Posterior vena cava (tissue), 2 donors: ENCODE measurements around the gene STXBP1. TPM values are rescaled to one million over a fixed set of nuclear protein-coding genes. Genes with fewer than 3 reads are reported as not detected.

Experiments
- DNase-seq: peaks from one replicate; pipeline ENCODE4 v3.0.0-alpha.2; 2020; ENCODE audit warnings: low spot score
- intact Hi-C, 2 donors: fragments of 100-400 bp; cut with DNase I; formaldehyde crosslinking; loops; one replicate each; pipeline versions ENCODE4 v1.14.1 to v1.14.2; 2022 to 2023
- long read RNA-seq, 2 donors: library from polyadenylated mRNA; unstranded; transcript quantifications; one replicate each; pipeline ENCODE4 v2.0.0, GENCODE V29; 2020 to 2021
- total RNA-seq, 2 donors: library from RNA; stranded (reverse); fragmentation: NEBNext Ultra II Directional; extraction: Animal tissue kit (Norgen Biotek cat#: 25700); gene quantifications; one replicate each; pipeline ENCODE4 v1.2.1, GENCODE V29; 2021
- donor health status: DM: yes; HTN: yes; CAD: no.
- donor health status: DM: yes; HTN: yes; CAD: no.

STXBP1 gene
- 10 to 100 TPM; 69.4 to 80.3 TPM for total RNA-seq
- long read RNA-seq, donor 1, partial matches to known transcripts = 3 of 6 reads
- long read RNA-seq, donor 1, other reads (novel, unspliced or antisense) = 1 of 6 reads
- long read RNA-seq, donor 2, partial matches to known transcripts = 9 of 19 reads
- long read RNA-seq, donor 2, other reads (novel, unspliced or antisense) = 3 of 19 reads

- peak; percentile 95 for DNase-seq
- intact Hi-C loops = no loop called here
Observed at GRCh38 chr9:127611899-127612790, at the start of gene STXBP1. Gene STXBP1 (plus strand): TSS chr9:127612277. CDS start chr9:127612404, 127 bp downstream.

- intact Hi-C loops = no loop called here
- no peak for DNase-seq
Observed at GRCh38 chr9:127562279-127562796, 49.7 kb upstream of the STXBP1 start.

DNA sequence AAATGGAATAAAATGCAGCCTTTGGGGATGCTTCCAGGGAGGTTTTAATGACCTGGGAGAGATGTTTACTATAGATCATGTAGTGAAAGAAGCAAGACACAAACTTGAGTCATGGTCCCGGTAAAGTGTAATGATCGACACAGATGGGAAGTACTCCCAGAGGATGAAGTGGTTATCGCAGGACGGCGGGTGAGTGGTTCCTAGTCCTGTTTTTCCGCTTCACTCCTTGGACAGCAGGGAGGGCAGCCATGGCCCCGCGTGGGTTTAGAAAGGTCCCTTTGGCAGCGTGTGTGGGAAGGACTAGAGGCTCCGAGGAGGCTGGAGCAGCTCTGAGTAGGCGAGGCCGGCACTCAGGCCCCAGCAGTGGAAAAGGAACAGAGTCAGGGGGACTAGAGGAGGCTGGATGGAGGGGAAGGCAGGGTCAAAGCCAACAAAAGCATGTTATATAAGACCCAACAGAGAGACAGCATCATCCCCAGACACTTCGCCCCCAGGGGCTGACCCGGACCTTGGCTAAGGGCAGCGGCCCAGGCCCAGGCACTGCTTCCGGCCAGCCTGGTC is 49.2 kb upstream of the STXBP1 start:
- intact Hi-C loops = no loop called here
- no peak for DNase-seq

- DNase-seq = no peak
- intact Hi-C loops = no loop called here
Observed at GRCh38 chr9:127563579-127563978, 48.5 kb upstream of the STXBP1 start.

DNA sequence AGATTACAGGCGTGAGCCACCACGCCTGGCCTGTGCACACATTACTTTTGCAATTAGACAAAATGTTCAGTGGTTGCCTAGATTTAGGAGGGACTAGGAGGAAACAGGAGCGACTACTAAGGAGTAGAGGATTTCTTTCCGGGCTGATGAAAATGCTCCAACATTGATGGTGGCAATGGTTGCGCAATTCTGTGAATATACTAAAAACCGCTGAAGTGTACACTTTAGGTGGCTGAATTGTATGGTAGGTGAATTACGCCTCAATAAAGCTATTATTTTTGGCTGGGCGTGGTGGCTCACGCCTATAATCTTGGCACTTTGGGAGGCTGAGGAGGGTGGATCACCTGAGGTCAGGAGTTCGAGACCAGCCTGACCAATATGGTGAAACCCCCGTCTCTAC is 46.8 kb upstream of the STXBP1 start:
- DNase-seq = no peak
- intact Hi-C loops = loop anchor here (2.0 to 5.0 kb wide), 2 partner anchors 54 to 58 kb away; no protein-coding TSS in a partner anchor

- DNase-seq = no peak
- intact Hi-C loops = loop anchor here in 1 of 2 donors (5.0 kb wide), 1 partner anchor 59 kb away; no protein-coding TSS in a partner anchor
Observed at GRCh38 chr9:127566351-127567001, 45.6 kb upstream of the STXBP1 start.

GRCh38 chr9:127567035-127567729 is 44.9 kb upstream of the STXBP1 start:
- DNase-seq = peak; percentile 85
- intact Hi-C loops = loop anchor here in 1 of 2 donors (5.0 kb wide), 1 partner anchor 60 kb away; no protein-coding TSS in a partner anchor

DNA sequence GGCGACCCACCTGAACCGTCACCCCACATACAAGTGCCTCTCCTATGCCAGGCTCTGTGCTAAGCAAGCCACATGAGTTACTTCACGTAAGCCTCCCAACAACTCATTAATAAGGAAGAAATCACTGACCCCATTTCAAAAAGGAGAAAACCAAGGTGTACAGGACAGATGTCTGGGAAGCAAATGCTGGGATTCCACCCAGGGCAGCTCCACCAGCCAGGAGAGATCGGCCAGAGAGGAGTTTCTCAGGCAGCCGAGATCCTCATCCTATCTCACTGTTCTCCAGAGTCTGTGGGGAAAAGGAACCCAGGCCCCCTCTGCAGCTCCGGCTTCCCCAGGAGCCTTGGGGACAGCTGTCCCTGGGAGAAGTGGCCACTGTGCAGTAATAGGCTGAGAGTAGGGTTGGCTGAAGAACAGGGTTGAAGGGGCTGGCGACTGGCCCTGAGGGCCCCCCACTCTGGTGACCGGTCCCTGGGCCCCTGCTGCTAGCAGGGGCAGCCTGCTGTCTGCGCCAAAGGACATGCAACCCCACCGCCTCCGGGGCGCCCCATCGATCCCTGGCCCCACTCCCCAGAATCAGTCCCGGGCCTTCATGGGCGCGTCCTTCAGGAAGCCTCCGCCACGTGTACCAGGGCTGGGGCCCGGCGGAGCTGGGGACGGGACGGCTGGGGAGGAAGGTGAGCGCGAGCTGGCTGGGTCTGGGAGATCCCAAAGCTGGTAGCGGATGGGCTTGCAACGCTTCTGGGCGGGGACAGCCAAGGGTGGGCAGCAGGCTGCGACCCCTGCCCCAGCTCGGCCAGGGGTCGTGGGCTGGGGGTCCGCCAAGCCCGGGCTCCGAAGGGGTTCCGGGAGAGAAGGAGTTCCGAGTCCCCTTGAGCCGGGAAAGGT is 44.1 kb upstream of the STXBP1 start:
- DNase-seq = no peak
- intact Hi-C loops = loop anchor here in 1 of 2 donors (5.0 kb wide), 1 partner anchor 61 kb away; no protein-coding TSS in a partner anchor

GRCh38 chr9:127568618-127568970 is 43.5 kb upstream of the STXBP1 start:
- DNase-seq = no peak
- intact Hi-C loops = loop anchor here in 1 of 2 donors (5.0 kb wide), 1 partner anchor 61 kb away; no protein-coding TSS in a partner anchor

DNA sequence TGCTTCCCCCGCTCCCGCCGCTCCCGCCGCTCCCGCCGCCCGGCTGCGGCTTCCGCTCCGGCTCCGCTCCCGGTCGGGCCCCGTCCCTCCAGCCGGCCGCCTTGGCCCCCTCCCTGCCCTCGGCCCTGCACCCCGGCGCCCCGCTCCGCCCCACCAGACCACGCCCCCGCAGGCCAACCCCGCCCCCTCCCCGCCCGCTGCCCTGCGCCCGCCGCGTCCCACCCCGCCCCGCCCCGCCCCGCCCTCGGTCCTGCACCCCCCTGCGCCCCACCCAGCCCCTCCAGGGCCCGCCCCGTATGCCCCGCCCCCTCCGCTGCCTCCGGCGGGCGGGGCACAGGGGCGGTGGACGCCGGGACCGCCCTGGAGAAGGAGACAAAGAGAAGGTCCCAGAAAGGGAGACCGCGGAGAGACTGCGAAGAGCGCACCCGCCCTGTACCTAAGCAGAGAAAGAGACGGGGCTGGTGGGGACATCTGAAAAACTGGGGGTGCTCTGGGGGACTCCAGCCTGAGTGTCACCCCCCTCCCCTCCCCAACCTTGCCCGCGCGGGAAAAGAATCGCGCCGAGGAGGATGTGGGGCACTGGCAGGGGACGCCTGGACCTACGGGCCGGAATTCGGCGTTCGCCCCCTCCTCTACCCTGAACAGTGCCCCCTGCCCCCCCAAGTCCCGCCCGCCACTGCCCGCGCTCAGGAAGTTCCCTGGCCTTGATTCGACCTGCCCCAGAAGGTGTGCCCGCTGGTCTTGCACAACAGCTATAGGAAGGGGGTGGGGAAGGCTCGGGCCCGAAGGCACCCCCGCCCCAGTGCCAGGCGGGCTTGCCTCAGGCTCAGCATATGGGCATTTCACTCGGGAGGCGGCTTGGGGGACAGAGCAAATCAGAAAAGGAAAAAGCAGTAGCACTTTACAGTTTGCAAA is 42.8 kb upstream of the STXBP1 start:
- intact Hi-C loops = loop anchor here in 1 of 2 donors (5.0 kb wide), 1 partner anchor 62 kb away; no protein-coding TSS in a partner anchor
- peak; percentile 92 for DNase-seq

DNA sequence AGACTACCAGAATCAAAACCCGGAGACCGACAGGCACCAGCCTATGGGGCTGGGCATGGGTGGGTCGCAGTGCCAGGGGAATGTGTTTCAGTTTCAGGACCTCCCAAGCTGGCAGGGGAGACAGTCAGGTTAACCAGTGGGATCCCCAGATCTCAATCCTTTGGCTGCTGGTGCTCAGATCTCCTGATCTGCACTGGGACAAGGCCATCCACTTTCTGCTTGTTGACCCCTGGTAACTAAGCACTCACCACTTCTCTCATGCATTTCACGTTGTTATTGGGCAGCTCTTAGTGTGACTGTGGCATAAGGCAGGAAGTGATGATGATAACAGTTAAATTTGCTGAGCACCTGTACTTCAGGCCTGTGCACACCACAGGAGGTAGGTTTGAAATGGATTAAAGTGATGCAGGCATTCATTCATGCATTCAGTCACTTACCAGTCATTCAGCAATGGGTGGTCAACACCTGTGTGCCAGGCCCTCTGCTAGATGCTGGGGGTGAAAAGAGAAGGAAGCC is 42.1 kb upstream of the STXBP1 start:
- intact Hi-C loops = loop anchor here in 1 of 2 donors (5.0 kb wide), 1 partner anchor 63 kb away; no protein-coding TSS in a partner anchor
- no peak for DNase-seq

DNA sequence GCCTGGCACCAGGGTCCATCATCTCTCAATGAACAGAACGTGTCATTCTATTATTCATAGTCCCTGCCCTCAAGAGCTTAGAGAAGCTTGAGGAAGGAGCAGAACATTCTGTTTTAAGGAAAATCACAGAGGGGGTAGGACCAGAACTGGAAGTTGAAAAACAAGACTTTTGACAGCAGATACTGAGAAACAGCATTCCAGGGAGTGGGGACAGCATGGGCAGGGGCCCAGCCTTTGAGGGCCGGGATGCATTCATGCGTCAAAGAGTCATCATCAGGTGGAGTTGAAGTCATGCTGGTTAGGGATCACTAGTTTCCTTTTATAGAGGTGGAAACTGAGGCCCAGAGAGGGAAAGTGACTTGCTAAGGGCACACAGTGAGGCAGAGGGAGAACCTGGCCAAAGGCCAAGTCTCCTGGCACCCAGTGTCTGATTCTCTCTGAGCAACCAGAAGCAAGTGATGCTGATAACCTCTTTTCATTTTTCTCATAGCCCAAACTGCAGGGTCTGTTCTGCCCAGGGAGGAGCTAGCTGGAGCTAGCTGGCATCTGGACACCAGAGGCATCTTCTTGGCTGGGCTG is 41.5 kb upstream of the STXBP1 start:
- no peak for DNase-seq
- intact Hi-C loops = no loop called here

GRCh38 chr9:127571971-127572370 is 40.1 kb upstream of the STXBP1 start:
- intact Hi-C loops = no loop called here
- DNase-seq = no peak

GRCh38 chr9:127572961-127573721 is 38.9 kb upstream of the STXBP1 start:
- no peak for DNase-seq
- intact Hi-C loops = no loop called here
